Posterior vena cava (tissue), 2 donors: ENCODE measurements around the gene BACH1. TPM values are rescaled to one million over a fixed set of nuclear protein-coding genes. Genes with fewer than 3 reads are reported as not detected.
"Not testable (repeated sequence)": the region's sequence is repeated elsewhere in the genome, so short reads cannot be mapped to it uniquely, and the experiment has no call there.

ENCODE experiments used
- DNase-seq: peaks from one replicate; pipeline ENCODE4 v3.0.0-alpha.2; 2020; ENCODE audit warnings: low spot score
- intact Hi-C, 2 donors: fragments of 100-400 bp; cut with DNase I; formaldehyde crosslinking; loops; one replicate each; pipeline versions ENCODE4 v1.14.1 to v1.14.2; 2022 to 2023
- long read RNA-seq, 2 donors: library from polyadenylated mRNA; unstranded; transcript quantifications; one replicate each; pipeline ENCODE4 v2.0.0, GENCODE V29; 2020 to 2021
- total RNA-seq, 2 donors: library from RNA; stranded (reverse); fragmentation: NEBNext Ultra II Directional; extraction: Animal tissue kit (Norgen Biotek cat#: 25700); gene quantifications; one replicate each; pipeline ENCODE4 v1.2.1, GENCODE V29; 2021
- donor health status: DM: yes; HTN: yes; CAD: no.
- donor health status: DM: yes; HTN: yes; CAD: no.

Gene BACH1
- total RNA-seq, result 10 to 100 TPM; 50.1 to 84.0 TPM
- long read RNA-seq, donor 1, full-length matches to known transcripts, result 1 of 8 reads
- long read RNA-seq, donor 1, partial matches to known transcripts, result 1 of 8 reads
- long read RNA-seq, donor 1, other reads (novel, unspliced or antisense), result 6 of 8 reads
- long read RNA-seq, donor 2, partial matches to known transcripts, result 3 of 8 reads
- long read RNA-seq, donor 2, other reads (novel, unspliced or antisense), result 5 of 8 reads

DNA sequence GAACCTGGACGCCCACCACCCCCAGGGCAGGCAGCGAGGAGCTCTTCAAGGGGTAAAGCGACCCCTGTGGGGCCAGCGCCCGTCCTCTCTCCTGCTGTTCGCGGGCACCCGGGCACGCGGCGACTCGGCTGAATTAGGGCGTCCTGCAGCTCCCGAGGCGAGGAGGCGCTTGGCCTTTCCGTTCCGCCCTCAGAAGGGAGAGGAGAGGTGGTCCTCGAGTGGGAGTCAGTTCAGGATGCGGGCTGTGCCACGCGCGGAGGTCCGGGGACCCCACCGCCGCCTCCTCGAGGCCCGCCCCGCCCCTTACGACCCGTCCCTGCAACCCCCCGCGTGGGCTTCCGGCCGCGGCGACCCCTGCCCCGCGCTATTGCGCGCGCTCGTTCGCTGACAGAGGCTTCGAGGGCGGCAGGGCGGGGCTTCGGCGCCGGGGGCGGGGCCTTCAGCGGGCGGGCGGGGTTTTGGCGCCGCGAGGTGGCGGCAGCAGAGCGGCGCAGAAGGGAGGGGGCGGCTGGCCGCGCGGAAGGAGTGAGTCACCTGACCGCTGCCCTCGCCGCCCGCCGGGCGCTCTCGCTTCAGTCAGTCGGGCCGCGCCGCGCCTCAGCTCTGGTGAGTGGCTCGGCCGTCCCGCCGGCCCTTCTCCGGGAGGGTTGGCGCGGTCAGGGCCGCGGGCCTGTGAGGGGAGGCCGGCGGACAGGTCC, at the start of gene BACH1:
BACH1 (plus strand) TSS at position 575 of the 698 bp plus-strand sequence. CDS start 22,359 bp downstream, outside the sequence.
- DNase-seq, result peak; percentile 97
- intact Hi-C loops, result loop anchor here in 1 of 2 donors (10.0 kb wide), 1 partner anchor 134 kb away; no protein-coding TSS in a partner anchor

DNA sequence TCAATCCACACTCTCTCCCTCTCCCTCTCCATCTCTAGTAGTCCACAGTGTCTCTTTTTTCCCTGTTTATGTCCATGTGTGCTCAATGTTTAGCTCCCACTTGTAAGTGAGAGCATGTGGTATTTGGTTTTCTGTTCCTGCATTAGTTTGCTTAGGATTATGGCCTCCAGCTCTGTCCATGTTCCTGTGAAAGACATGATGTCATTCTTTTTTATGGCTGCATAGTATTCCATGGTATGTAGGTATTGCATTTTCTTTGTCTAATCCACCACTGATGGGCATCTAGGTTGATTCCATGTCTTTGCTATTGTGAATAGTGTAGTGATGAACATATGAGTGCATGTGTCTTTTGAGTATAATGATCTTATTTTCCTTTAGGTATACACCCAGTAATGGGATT, 49.4 kb upstream of the BACH1 start:
- intact Hi-C loops, DNase-seq: not testable (repeated sequence)

DNA sequence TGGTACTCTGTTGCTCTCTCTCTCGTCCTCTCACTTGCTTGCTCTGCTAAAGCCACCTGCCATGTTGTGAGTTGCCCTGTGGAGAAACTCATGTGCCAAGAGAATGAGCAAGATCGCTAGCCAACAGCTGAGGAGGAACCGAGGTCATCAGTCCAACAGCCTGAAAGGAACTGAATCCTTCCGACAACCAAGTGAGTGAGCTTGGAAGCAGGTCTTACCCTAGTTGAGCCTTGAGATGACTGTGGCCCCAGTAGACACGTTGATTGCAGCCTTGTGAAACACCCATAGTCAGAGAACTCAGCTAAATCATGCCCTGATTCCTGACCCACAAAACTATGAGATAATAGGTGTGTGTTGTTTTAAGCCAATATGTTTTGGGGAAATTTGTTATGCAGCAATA, 48.1 kb upstream of the BACH1 start:
- no peak for DNase-seq
- intact Hi-C loops, result no loop called here

DNA sequence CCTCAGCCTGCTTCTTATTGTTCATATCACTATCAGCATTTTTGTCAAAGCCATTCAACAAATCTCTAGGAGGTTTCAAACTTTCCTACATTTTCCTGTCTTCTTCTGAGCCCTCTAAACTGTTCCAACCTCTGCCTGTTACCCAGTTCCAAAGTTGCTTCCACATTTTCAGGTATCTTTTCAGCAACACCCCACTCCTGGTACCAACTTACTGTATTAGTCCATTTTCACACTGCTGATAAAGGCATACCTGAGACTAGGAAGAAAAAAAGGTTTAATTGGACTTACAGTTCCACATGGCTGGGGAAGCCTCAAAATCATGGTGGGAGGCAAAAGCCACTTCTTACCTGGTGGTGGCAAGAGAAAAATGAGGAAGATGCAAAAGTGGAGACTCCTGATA, 44.9 kb upstream of the BACH1 start:
- DNase-seq, intact Hi-C loops: not testable (repeated sequence)

DNA sequence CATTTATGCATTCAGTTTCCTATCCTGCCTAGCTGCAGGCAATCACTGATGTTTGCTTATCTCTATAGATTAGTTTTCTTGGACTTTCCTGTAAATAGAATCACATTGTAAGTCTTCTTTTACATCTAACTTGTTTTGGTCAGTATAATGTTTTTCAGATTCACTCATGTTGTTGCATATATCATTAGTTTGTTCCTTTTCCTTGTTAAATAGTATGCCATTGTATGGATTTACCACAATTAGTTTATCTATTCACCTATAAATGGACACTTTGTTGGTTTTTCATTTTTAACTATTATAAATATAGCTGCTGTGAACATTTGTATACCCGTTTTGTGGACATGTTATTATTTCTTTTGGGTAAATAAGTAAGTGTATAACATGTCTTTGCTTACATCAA, 44.2 kb upstream of the BACH1 start:
- DNase-seq, result no peak
- intact Hi-C loops, result no loop called here

DNA sequence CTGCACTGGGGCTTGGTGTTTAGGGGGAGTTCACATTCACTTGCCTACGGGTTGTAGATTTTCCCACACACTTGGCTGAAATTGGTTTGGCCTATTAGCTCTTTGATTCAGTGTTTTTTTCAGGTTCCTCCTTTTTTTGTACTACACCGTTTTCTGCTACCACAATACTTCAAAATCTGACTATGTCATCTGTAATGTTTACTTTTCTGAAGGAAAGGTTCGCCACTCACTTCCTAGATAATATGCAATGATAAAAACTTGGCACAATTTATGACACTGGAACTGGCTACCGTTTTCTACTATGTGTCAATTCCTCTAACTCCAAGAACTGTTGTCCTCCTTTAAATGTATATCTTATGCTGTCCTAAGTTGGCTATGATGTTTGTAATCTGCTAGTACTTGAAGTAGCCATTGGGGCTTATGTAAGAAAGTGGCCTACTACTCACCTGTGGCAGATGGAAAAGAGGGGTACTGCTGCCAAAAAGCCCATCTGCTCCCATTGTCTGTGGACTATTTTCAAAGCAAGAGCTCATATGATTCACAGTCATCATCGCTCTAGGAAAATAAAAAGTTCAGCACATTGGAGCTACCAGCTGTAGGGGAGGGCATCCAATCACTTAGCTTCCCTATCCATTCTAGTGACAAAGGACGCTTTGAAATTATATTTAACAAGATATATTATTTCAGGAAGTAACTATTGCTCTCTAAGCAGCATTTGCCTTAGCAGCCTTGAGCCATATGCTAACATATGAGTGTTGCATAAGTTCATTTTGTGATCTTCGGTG, 42.4 kb upstream of the BACH1 start:
- no peak for DNase-seq
- intact Hi-C loops, result no loop called here

DNA sequence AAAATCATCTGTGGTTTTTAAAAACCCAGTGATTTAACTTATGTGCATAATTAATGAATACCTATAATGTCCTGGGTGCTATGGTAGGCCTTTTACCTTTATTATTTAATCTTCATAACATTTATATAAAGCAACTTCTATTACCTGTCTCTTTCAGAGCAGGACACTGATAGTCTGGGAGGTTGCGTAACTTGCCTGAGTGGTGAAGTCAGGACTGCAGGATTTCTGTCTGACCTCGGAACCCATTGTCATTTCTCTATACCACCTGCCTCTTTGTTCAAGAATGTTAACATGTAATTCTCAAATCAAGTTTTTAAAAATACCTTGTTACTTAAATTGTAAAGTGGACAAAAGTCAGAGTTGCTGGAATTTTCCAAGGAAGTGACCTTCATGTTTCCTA, 41.0 kb upstream of the BACH1 start:
- no peak for DNase-seq
- intact Hi-C loops, result no loop called here

DNA sequence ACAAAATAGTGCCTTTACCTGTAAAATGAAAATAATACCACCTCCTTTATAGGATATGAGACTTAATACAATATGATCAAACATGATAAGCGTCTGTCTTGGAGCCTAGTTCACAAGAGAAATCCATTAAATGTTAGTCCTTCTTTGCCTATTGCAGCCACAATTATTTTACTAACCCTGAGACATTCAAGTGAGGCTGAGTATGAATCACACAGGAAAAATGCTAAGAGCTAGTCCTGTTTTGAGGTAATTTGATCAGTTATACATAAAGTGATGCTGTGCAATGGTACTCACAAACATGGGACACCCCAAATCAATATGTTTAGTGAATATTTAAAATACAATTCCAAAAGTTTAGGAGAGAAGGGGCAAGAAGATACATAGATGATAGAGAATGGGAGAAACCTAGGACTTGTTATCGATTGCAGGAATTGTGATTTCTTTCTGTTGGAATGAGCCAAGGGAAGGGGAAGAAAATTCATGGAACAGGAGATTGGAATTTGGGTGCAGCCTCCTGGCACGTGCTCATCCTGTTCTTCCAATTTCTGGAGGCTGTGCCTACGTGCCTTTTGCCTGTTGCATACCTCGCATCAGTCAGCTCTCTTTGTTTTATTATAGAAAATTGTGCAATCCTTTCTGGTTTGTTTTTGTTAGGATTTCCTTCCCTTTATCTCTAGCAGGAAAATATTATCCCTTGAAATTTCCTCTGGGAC, 39.9 kb upstream of the BACH1 start:
- intact Hi-C loops, result no loop called here
- no peak for DNase-seq

DNA sequence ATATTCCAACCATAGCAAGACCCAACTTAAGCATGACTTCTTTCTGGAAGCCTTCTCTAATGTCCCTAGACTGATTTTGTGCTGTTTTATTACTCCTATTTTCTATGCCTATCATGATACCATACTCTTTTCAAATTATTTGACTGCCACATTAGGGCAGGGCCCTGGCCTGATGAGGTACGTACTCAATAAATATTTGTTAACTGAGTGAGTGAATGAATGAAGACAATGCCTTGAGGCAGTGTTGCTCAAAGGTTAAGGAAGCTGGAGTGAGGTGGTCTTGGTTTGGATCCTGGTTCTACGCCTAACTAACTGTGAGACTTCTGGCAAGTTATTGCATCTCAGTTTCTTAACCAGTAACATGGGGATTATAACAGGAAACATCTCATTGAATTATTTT, 38.3 kb upstream of the BACH1 start:
- intact Hi-C loops, result no loop called here
- DNase-seq, result no peak

DNA sequence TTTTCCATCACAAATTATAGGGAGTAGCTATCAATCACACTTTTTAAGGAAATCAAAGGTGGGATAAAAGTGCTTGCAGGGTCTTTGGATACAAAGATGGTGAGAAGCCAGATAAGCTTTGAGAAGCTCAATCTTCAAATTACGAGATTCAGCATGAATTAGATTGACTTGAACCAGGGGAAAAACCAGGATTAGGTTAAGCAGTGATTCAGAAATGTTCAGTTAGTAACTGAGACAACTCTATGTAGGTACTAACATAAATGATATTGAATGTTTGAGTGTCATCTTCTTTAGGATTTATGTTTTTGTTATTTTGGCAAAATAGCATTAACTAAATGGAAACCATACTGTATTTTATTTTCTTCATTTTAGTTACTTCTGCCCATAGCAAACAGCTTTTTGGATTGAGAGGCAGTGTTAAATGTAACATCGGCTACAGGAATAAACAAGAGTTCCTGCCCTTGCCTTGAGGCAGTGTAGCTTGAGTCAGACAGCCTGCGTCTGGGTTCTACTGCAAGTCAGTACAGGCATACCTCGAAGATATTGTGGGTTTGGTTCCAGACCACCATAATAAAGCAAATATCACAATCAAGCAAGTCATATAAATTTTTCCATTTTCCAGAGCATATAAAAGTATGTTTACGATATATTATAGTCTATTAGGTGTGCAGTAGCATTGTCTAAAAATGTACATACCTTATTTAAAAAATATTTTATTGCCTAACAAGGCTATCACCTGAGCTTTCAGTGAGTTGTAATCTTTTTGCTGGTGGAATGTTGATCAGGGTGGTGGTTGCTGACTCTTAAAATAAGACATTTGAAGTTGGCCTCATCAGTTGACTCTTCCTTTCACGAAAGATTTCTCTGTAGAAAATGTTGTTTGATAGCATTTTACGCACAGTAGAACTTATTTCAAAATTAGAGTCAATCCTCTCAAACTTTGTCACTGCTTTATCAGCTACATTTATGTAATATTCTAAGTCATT, 36.9 kb upstream of the BACH1 start:
- DNase-seq, result no peak
- intact Hi-C loops, result no loop called here

DNA sequence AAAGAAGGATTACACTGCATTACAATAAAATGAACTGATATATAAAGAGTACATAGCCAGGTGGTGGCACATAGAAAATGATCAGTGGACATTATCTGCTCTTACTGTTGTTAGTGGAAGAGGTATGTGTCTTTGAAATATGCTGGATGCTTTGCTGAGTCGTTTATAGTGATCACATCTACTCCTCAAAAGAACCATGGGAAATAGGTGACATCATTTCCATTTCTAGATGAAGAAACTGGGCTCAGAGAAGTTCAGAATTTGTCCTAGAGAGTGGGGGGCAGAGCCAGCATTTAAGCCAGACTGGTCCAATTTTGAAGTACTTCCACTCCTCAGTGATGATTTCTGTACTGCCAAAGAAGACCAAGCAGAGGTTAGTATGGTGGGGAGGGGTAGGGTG, 34.0 kb upstream of the BACH1 start:
- DNase-seq, result no peak
- intact Hi-C loops, result no loop called here

DNA sequence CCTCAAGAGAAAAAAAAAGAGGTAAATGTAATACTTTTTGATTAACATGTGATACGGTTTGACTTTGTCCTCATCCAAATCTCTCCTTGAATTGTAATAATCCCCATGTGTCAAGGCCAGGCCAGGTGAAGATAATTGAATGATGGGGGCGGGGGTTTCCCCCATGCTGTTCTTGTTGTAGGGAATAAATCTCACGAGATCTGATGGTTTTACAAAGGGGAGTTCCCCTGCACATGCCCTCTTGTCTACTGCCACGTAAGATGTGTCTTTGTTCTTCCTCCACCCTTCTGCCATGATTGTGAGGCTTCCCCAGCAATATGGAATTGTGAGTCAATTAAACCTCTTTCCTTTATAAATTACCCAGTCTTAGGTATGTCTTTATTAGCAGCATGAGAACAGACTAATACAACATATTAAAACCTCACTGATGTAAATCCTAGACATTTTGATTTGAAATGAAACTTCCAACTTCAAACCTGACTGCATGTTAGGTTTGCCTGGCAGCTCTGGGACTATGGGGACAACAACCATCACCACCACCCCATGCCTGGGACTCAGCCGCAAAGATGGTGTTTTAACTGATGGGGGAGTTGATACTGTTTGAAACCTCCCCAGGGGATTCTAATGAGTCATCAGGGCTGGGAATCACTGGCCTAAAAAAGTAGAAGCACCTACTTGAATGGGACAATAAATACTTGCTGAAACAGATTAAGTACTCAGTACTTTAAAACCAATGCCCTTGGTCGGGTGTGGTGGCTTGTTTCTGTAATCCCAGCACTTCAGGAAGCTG, 32.8 kb upstream of the BACH1 start:
- intact Hi-C loops, result no loop called here

DNA sequence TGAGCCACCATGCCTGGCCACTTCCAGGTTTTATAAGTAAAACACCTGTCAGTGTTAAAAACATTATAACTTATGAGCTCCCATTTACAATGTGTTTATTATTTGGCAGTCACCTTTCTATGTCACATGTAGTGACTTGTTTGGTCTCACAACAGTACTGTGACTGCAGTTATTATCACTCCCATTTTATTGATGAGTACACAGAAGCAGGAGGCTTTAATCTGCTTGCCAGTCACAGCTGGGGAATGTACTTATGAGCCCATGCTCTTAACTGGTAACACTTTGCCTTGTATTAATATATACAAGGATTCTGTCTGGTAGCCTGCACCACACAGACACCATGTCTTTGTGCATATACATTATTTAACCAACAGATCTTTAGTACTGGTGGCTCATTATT, 31.1 kb upstream of the BACH1 start:
- DNase-seq, result no peak
- intact Hi-C loops, result no loop called here

More for the DNA sequence above, 32.8 kb upstream of the BACH1 start:
- no peak for DNase-seq

DNA sequence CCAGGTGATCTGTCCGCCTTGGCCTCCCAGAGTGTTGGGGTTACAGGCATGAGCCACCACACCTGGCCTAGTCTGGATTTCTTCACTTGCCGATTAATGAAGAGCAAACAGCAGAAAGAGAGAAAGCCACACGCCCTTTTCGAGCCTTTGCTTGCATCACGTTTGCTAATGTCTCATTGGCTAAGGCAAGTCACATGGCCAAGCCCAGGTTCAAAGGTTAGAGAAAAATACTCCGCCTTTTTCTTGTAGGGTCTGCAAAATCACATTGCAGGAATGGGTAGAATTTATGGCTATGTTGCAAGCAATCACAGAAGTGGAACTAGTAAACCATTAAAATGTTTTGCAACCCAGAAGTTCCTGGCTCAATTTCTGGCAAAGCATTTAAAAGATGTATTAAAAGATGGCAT, 26.8 kb upstream of the BACH1 start:
- intact Hi-C loops, result no loop called here
- no peak for DNase-seq

DNA sequence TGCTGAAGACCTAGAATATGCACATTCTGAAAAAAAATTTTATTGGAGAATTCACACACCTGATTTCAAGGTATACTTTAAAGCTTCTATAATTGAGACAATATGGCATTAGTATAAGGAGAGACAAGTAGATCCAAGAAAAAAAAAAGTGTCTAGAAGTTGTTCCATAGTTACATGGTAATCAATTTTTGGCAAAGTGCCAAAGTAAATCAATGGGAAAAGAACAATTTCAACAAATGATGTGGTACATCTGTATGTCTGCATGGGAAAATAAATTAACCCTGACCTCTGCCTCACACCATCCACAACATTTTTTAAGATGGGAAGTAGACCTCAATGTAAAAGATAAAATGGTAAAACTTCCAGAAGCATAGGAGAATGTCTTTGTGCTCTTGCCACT, 21.3 kb upstream of the BACH1 start:
- DNase-seq, result no peak

DNA sequence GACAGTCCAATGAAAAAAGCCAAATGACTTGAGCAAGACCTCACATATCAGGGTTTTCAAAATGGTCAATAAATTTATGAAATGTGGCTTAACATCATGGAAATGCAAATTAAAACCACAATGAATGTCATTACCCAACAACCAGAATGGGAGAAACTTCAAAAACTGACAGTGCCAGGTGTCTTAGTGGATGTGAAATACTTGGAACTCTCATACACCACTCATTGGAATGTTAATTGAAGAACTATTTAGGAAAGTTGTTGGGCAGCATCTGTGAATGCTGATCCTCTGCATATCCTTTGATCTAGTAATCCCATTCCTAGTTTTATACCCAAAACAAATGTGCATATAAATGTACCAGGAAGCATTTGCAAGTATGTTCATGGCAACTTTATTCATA, 19.2 kb upstream of the BACH1 start:
- intact Hi-C loops, result no loop called here
- no peak for DNase-seq

More for the DNA sequence above, 21.3 kb upstream of the BACH1 start:
- intact Hi-C loops, result no loop called here

DNA sequence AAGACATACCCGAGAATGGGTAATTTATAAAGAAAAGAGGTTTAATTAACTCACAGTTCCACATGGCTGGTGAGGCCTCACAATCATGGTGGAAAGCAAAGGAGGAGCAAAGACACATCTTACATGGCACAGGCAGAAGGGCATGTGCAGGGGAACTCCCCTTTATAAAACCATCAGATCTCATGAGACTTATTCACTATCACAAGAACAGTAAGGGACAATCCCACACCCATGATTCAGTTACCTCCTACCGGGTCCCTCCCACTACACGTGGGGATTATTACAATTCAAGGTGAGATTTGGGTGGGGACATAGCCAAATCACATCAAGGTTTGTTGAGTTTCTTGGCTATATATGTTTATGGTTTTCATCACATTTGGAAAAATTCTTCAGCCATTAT, 16.9 kb upstream of the BACH1 start:
- intact Hi-C loops, result not testable (repeated sequence)

DNA sequence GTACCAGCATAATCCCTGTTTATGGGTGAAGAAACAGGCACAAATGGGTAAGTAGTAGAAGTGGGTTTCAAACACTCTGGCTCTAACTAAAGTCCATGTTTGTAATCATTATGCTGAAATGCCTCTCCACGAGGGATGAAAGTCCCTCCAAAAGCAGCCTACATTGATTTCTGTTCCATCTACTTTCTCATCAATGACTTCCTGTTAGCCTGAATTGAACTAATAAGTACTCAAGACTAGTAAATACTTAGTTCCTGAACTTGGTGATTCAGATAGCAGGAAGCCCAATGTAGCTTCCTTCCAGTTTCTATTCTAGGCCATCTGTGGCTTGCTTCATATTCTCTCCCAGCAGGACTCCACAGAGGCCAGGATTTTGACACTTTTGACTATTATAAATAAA, 11.3 kb upstream of the BACH1 start:
- DNase-seq, result no peak

More for the DNA sequence above, 16.9 kb upstream of the BACH1 start:
- DNase-seq, result not testable (repeated sequence)

More for the DNA sequence above, 11.3 kb upstream of the BACH1 start:
- intact Hi-C loops, result no loop called here
